Ectodermal cell (in vitro differentiated cells): ENCODE data around the gene PRKCA.
"Not testable (repeated sequence)": the region's sequence is repeated elsewhere in the genome, so short reads cannot be mapped to it uniquely, and the experiment has no call there.

Experiments
- H3K27ac ChIP-seq: 2 replicates; pipeline ENCODE4 v1.7.0; 2013; ENCODE audit warnings: mild to moderate bottlenecking, low read depth, low read length; ENCODE audit not compliant: insufficient read depth, poor library complexity, severe bottlenecking
- H3K27me3 ChIP-seq: 2 replicates; pipeline ENCODE4 v1.7.0; 2013; ENCODE audit warnings: mild to moderate bottlenecking, low read length; ENCODE audit not compliant: insufficient read depth, control insufficient read depth, poor library complexity, severe bottlenecking
- H3K36me3 ChIP-seq: one replicate; pipeline ENCODE4 v1.7.0; 2013; ENCODE audit warnings: low read length; ENCODE audit not compliant: control insufficient read depth, insufficient read depth
- H3K4me1 ChIP-seq: one replicate; pipeline ENCODE4 v1.7.0; 2013; ENCODE audit warnings: low read length; ENCODE audit not compliant: control insufficient read depth, insufficient read depth
- H3K4me3 ChIP-seq: 2 replicates; pipeline ENCODE4 v1.7.0; 2013; ENCODE audit warnings: low read depth, low read length, control low read depth; ENCODE audit not compliant: insufficient read depth
- H3K9me3 ChIP-seq: 2 replicates; pipeline ENCODE4 v1.7.0; 2013; ENCODE audit warnings: mild to moderate bottlenecking, low read length, moderate library complexity; ENCODE audit not compliant: control insufficient read depth
- WGBS, 2 experiments: methylation state at CpG; one replicate each; pipeline ENCODE4 v1.1.7; 2013; ENCODE audit warnings: missing lambda C conversion rate in 2 of 2; 5-methylcytosine and 5-hydroxymethylcytosine counted together

The PRKCA gene

DNA sequence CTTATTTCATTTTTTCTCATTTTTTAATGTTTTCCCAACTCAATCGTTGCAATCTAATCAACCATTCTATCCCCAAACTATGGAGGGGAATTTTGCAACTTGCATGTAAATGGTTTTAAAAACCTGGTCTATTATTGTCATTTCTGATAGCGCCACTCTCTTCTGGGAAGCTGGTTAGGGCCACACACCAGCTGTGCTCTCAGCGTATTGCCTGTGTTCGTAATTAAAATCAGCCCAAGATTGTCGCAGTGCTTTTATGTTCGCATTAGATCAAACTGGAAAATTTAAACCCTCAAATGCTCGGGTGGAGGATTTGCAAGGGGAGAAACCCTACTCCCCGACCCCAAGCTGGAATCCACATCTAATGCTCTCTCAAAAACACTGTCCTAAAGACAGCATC, 409.0 kb downstream of the PRKCA start:
- Histone ChIP-seq H3K27me3 (no peaks in the 10 kb centered on the region), H3K36me3 (no peaks in the 10 kb centered on the region), H3K9me3 (peaks cover 2% of the 10 kb centered on the region), H3K4me3 (no peak overlapping the region), H3K27ac (no peak overlapping the region), H3K4me1 (peaks cover 30% of the 10 kb centered on the region)
- WGBS, 2 experiments = 81 to 89% methylated on average over 6 to 8 of the region's 8 CpGs

DNA sequence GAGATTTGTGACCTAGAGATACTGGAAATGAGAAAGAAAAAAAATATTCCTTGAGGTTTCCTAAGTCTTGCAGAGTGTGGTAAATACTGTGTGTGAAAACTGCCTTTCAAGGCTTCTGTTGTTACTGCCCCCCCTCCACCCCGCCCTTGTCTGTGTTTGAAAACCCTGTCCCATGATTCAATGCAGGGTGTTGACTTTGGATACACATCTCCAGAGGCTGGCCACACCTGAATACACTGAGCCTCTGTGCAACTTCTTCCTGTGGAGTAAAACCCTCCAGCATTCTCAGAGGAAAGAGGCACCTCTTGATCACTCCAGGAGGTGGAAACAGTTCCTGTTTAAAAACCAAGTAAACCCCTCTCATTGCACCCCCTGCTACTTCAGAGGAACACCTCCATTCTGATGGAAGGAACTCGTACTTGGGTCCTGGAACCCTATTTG, 409.5 kb downstream of the PRKCA start:
- WGBS, 2 experiments = 29 to 43% methylated on average over 2 of the region's 2 CpGs
- H3K36me3 ChIP-seq = no peaks in the 10 kb centered on the region
- H3K27ac ChIP-seq = no peak overlapping the region
- peaks cover 2% of the 10 kb centered on the region for H3K9me3 ChIP-seq
- no peak overlapping the region for H3K4me3 ChIP-seq
- peaks cover 35% of the 10 kb centered on the region for H3K4me1 ChIP-seq
- no peaks in the 10 kb centered on the region for H3K27me3 ChIP-seq

DNA sequence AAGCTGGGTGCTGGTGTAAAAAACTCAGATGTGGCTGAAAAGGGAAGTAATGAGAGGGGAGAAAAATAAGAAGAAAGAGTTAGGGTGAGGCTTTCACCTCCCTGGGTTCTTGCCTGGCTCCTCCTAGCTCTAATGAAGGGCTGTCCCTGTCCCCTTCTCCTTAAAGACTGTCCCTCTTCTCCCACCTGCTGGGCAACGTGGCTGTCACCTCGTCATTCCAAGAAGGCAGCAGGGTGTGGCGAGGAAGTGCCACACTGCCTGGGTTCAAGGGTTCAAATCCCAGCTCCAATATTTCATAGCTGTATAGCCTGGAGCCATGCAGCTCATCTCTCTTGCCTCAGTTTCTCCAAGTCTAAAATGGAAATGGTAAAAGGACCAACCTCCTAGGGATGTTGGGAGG, 410.0 kb downstream of the PRKCA start:
- WGBS, 2 experiments = 72 to 79% methylated on average over 3 of the region's 3 CpGs
- Histone ChIP-seq H3K4me3 (no peak overlapping the region), H3K9me3 (peaks cover 2% of the 10 kb centered on the region), H3K27ac (no peak overlapping the region), H3K36me3 (no peaks in the 10 kb centered on the region), H3K4me1 (peaks cover 38% of the 10 kb centered on the region), H3K27me3 (no peaks in the 10 kb centered on the region)

DNA sequence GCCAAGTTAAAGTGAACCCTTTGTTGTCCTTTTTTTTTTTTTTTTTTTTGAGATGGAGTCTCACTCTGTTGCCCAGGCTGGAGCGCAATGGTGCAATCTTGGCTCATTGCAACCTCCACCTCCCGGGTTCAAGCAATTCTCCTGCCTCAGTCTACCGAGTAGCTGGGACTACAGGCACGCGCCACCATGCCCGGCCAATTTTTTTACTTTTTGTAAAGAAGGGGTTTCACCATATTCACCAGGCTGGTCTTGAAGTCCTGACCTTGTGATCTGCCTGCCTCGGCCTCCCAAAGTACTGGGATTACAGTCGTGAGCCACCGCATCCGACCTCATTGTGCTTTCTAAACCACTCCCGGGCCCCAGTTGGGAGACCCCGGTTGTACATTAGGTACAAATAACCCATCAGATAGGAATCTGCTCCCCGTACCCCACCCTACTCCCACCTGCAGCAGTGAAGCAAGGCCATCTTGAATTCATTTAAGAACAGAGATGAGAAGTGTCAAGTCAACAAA, 410.7 kb downstream of the PRKCA start:
- H3K4me1 ChIP-seq = peaks cover 42% of the 10 kb centered on the region
- H3K36me3 ChIP-seq, H3K9me3 ChIP-seq, H3K27ac ChIP-seq, H3K27me3 ChIP-seq, H3K4me3 ChIP-seq: not testable (repeated sequence)
- 92 to 94% methylated on average over 13 of the region's 13 CpGs for WGBS, 2 experiments

DNA sequence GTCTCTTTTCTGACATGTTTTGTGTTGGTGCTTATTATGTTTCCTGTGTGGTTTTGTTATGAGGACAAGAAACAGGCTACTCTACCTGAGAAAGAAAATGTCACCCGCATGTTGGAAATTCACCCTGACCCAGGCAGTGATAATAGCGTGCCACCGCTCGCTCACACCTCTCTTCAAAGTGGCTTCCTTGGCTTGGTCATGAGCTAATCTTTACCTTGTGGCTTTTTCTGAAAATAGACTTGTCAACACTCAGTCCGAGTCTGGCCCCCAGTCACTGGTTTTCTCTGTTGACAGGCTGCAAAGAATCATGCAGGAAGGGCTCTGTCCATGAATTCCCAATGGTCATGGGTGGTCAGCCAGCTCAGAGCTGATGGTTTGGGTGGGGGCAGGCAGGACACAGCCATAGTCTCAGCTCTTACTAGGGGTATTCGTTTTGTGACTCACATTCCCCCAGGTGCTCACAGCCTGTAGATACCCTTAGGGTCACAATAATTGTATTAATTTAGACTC, 411.2 kb downstream of the PRKCA start:
- Histone ChIP-seq H3K27me3 (no peaks in the 10 kb centered on the region), H3K36me3 (no peaks in the 10 kb centered on the region), H3K9me3 (peaks cover 2% of the 10 kb centered on the region), H3K4me3 (no peak overlapping the region), H3K4me1 (peaks cover 42% of the 10 kb centered on the region), H3K27ac (no peak overlapping the region)
- 95% methylated on average over 6 of the region's 6 CpGs for WGBS, 2 experiments

DNA sequence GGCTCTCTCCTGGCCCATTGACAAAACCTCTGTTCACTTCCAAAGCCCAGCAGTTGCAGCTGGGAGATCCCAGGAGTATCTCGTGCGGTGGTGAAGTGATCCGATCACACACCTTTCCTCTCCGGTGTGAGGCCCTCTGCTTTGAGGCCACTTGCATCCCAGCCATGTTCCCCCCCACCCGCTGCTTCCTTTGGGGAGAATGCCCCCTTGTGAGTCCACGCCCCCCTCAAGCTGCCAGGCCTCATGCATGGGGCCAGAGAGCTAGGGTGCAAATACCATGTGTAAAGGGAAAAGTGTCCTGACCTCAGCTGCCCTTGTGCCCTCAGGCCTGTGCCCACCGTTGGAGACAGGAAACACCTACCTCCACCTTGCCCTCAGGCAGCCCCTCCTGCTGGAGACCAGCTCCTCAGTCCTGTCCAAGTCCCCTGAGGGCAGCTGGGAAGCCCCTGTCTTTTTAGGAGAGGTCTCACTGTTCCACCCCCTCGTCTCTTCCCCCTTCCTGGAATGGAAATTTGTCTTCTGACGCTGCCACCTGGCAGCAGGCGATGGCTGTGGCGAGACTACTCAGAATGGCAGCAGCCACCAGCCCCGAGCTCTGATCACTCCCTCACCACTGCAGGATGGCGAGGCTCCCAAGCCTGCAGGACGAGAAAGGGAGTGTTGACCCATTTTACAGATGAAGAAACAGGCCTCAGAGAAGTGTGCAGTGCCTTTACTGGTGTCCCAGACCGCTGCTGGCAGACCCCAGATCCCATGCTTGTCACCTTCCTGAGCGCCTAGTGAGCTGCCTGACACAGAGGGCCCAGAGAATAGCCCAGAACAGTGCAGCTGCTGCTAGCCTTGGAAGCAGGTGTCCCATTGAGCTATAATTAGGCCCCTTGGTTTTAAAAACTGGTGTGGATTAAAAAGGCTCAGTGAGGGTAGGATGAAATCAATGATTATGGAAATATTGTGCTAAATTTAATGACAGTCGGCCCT, 411.9 kb downstream of the PRKCA start:
- no peak overlapping the region for H3K27ac ChIP-seq
- WGBS, 2 experiments = 83 to 87% methylated on average over 17 of the region's 17 CpGs

DNA sequence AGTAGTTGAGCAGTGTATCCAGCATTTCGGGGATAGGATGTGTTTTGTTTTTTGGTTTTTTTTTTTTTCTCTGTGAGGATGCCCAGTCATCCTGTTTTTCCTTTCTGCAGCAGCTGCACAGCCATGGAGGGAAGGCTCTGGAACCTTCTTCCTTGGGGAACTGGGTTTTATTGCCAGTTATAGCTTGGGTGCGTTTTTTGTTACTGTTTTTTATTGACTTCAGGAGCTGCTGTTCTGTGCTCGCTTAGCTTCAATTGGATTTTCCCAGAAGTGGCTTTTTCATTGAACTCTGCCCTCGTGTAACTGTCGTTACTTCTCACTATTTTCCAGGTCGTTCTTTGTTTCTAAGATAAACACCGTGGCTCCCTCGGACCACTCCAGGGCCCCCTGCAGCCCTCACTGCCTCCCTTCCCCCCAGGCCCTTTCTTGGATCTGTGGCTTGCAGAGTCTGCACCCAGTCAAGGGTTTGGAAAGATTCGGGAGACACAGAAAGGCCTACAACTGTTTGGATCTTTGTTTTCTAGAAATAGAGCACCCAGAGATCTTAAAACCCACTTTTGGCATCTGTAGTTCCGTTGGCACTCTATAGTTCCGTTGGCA, 412.8 kb downstream of the PRKCA start:
- 42 to 45% methylated on average over 11 of the region's 11 CpGs for WGBS, 2 experiments
- Histone ChIP-seq H3K4me3 (no peak overlapping the region), H3K36me3 (no peaks in the 10 kb centered on the region), H3K4me1 (peaks cover 42% of the 10 kb centered on the region), H3K9me3 (peaks cover 2% of the 10 kb centered on the region), H3K27me3 (no peaks in the 10 kb centered on the region), H3K27ac (no peak overlapping the region)

More for the DNA sequence above, 411.9 kb downstream of the PRKCA start:
- no peak overlapping the region for H3K4me3 ChIP-seq
- H3K4me1 ChIP-seq = peaks cover 42% of the 10 kb centered on the region
- no peaks in the 10 kb centered on the region for H3K27me3 ChIP-seq
- H3K36me3 ChIP-seq = no peaks in the 10 kb centered on the region
- peaks cover 2% of the 10 kb centered on the region for H3K9me3 ChIP-seq

DNA sequence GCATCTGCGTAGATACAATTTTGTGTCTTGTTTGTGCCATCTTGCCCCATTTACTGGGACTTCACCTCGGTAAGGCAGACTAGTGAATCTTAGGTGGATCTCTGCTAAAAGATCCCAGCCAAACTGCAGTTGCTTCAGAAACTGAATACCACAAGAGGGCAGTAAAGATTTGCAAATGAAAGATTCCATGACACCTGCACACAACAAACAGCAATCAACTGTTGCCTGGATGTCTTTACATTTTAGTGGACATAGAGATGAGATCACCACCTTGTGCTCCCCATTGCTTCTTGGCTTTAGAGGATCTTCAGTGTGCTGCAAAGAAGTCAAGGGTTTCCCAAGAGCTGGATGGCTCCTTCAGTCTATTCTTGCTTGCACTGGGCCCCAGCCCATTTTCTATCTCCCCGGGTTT, 413.3 kb downstream of the PRKCA start:
- H3K4me3 ChIP-seq = no peak overlapping the region
- peaks cover 42% of the 10 kb centered on the region for H3K4me1 ChIP-seq
- no peaks in the 10 kb centered on the region for H3K27me3 ChIP-seq
- H3K36me3 ChIP-seq = no peaks in the 10 kb centered on the region
- 41 to 44% methylated on average over 3 of the region's 3 CpGs for WGBS, 2 experiments
- peaks cover 2% of the 10 kb centered on the region for H3K9me3 ChIP-seq
- no peak overlapping the region for H3K27ac ChIP-seq

DNA sequence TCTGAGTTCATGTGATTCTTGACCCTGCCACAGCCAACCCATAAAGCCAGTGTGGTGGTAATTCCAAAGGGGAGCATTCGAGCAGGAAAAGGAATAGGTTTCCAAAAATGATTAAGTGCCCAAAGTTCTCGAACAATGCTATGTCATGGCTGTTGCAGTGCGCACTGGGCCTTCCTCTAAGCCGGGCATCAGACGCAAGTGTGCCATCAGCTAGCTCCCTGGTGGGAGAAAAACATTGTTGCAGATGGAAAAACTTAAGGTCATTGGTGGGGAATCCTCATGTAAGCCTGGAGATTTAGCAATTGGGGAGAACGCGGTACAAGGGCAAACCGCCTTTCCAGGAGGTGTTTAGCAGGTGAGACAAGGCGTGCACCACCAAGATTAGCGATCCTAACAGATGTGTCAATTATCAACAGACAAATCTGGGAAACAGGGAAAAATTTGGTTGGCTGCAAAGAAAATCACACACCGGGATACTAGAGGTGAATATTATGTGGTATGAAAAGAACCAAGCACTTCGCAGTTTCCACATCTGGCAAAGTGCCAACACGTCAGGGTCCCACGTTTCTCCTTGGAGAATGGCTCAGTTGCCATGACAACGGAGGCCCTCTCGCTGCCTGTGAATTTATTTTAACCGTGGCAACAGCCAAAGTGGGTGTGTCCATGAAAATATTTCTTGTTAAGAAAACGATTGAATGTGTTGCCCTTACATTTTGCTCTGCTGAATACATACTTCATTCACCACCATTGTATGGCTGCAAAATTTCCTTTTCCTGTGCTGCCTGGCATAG, 414.0 kb downstream of the PRKCA start:
- no peak overlapping the region for H3K4me3 ChIP-seq
- no peak overlapping the region for H3K27ac ChIP-seq
- peaks cover 2% of the 10 kb centered on the region for H3K9me3 ChIP-seq
- H3K4me1 ChIP-seq = peaks cover 40% of the 10 kb centered on the region
- H3K27me3 ChIP-seq = no peaks in the 10 kb centered on the region
- WGBS, 2 experiments = 79 to 86% methylated on average over 18 of the region's 18 CpGs
- no peaks in the 10 kb centered on the region for H3K36me3 ChIP-seq
